GM18870 (cell line): Measurements from ENCODE around the gene MTG1.
"Not testable (repeated sequence)": the region's sequence is repeated elsewhere in the genome, so short reads cannot be mapped to it uniquely, and the experiment has no call there.

Source experiments
- ATAC-seq: cut with Tn5 transposase; IDR thresholded peaks from one replicate; pipeline ENCODE4 v1.9.1; 2021; ENCODE audit warnings: moderate library complexity; ENCODE audit not compliant: unreplicated experiment

MTG1 gene

DNA sequence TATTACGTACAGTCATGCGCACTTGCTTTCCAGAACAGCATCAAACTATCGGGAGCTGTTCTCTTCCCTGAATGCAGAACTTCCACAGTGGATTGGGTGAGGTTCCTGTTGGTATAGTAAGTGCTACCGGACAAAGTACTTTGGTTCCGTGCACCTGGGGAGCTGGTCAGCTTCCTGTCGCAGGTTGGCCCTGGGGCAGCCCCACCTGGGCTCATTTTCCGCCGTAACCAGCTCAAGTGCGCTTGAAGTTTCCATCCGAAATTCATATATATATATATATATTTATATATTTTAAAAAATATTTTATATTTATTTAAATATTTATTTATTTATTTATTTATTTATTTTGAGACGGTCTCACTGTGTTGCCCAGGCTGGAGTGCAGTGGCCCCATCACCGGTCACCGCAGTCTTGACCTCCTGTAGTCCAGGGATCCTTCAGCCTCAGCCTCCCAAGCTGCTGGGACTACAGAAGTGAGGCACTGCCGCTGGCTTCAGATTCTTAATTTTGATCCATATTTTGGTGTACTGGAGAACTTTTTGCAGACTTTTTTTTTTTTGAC lies 66.3 kb downstream of the MTG1 start:
- ATAC-seq, result no peak

DNA sequence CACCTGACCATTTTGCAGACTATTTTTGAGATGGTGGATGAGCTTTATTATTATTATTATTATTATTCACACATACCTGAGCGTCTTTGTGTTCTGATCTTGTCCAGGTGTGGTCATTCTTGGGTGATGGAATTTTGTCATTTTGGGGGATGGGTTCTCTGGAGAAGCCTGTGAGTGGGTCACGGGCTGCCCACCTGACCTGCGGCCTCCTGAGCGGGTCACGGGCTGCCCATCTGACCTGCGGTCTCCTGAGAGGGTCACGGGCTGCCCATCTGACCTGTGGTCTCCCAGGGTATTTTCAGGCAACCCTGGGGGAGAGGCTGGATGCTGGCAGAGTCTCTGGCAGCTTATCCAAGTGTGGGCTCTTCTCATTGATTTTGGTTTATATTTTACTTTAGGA lies 67.1 kb downstream of the MTG1 start:
- ATAC-seq, result no peak

DNA sequence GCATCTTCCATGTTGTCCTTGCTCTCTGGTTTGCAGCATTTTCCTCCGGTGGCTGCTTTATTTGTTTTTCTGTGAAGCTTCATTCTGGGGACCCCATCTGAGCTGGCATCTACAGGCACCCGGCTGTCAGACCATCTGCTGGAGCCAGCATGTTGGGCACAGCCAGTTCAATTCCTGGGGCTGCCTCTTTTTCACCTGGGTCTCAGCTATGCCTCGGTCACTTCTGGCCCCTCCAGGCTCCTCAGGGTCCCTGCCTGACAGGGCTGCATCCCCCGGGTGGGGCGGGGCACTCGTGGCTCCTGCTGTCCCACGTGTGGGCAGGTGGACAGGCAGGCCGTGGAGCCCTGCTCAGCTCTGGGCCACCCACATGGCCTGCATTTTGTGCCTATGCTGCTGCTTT lies 67.9 kb downstream of the MTG1 start:
- ATAC-seq, result no peak

DNA sequence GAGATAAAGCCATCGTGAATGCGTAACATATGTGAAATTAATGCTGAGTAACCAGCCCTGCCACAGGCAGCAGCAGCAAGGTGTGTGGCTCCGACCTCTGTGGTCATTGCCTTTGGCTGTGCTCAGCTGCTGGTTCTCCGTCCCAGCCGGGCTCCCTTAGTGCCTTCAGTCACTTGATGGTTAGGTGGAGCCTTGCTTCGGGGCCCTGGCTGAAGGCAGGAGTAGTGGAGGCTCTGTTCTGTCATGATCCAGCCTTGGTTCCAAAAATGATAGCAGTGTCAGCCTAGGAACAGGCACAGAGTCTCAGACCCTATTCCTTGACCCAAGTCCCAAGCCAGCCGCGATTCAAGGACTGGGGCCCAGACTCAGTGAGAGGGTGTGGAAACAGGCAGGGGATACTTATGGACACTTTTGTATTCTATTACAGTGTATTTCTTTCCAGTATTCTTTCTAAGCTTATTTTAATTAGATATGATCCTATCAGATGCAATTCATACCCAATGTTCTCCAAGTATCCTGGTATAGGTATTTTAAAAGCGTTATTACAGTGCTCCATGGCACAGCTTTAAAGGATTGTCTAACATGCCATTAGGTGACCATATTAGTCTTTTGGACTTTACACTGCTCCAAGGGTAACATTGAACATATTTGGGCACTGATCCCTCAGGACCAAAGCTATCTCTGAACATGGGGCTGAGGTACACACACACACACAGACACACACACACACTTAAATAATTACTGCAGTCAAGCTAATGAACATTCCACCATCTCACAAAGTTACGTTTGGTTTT lies 68.8 kb downstream of the MTG1 start:
- ATAC-seq, result no peak

DNA sequence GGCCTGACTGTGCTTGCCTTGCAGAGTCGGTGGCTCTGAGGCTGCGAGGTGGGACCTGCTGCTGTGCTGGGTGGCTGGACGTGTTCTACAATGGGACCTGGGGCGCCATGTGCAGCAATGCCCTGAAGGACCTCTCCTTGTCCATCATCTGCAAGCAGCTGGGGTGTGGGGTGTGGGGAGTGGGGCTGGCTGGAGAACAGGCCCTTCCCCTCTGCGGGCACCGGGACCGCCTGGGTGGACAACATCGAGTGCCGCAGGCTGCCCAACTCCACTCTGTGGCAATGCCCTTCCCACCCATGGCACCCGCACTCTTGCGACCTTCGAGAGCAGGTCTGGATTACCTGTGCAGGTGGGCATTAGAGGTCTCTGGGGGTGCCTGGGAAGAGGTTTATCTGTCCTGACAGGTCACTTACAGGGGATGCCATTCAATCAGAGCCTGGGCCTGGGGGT lies 70.7 kb downstream of the MTG1 start:
- no peak for ATAC-seq

DNA sequence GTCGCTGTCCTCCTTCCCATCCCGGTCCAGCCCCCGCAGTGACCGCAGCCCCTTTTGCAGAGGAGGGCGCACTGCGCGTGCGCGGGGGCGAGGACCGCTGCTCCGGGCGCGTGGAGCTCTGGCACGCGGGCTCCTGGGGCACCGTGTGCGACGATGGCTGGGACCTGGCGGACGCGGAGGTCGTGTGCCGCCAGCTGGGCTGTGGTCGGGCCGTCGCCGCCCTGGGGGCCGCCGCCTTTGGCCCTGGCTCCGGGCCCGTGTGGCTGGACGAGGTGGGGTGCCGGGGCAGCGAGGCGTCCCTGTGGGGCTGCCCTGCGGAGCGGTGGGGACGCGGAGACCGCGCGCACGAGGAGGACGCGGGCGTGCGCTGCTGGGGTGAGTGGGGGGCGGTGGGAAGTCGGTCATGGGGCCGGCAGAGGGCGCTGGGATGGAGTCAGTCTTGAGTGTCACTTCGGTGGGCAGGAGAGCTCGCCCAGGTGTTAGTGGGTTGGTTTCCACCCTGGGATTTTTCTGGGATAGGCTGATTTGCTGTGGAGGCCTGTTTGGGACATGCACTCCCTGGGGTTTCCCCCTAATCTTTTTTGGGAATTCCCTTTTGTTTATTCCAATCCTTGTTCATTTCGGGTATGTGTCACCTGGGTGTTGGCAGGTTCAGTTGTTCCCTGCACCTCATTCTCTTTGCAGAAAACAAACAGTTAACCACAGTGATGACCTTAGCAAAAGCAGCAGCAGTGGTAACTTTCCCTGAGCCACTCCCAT lies 71.4 kb downstream of the MTG1 start:
- ATAC-seq, result no peak

DNA sequence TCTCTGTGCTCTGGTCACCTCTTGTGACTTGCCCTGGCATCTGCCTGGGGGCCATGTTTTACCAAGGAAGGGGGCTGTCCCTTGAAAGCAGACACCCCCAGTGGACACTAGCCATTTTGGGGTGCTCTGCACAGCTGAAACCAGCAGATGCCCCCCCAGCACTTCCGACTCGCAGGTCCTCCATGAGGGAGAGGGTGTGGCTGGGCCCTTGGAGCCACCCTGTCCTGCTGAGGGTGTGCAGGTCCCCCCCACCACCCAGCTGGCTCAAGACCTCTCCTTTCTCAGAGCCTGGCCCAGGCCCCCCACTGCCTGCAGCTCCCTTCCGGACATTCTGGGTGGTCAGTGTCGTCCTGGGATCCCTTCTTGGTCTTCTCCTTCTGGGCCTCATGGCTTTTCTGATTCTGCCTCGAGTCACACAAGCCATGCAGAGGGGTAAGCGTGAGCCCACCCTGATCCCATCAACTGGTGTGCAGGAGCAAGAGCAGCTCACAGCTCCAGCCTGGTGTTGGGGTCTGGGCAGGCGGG lies 72.1 kb downstream of the MTG1 start:
- no peak for ATAC-seq

DNA sequence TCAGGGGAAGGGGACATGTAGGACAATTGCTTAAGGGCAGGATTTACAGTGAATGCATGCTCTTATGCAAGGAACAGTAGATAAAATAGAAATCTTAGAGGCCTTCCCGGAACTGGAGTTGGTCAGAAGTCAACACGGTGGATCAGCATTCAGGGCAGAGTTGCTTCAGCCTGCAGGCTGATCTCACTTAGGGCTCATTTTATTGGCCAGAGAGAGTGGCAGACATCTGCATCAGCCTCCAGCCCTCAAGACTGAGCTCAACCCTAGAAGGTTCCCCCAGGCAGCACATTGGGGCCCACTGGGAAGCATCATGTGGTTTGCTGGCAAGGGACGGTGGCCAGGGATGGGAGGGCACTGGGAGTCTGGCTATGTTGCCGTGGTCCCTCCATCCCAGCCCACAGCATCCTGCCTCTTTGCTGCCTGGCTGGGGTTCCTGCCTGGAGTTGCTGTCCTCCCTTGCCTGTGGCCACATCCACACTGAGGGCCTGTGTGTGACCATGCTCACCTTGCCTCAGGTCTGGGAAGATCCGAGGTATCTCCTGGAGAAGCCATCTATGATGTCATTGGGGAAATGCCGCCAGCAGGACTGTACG lies 72.8 kb downstream of the MTG1 start:
- no peak for ATAC-seq

DNA sequence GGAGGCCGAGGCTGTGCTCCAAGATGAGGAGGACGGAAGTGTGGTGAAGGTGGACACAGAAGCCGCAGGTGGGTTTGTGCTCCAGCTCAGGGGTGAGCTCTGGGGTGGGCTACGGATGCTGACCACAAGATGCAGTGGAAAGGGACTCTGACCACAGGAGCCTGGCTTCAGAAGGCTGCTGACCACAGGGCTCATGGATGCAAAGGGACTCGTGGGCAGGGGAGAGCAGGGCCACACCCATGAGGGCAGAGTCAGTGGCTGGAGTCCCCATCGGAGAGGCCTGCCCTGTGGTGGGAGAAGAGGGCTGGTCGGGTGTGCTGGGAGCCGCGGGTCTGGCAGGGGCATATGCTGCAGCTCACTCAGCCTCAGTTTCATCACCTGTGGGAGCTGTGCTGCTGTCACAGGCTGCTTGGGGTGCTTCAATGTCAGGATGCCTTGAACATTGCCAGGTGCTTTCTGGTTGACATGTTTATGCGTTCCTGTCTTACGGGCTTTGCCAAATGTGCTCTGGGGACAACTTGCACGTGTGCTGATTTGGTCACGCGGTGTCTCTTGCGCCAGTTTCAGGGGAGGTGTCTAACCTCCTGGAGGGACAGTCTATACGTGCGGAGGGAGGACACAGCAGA lies 73.4 kb downstream of the MTG1 start:
- no peak for ATAC-seq

DNA sequence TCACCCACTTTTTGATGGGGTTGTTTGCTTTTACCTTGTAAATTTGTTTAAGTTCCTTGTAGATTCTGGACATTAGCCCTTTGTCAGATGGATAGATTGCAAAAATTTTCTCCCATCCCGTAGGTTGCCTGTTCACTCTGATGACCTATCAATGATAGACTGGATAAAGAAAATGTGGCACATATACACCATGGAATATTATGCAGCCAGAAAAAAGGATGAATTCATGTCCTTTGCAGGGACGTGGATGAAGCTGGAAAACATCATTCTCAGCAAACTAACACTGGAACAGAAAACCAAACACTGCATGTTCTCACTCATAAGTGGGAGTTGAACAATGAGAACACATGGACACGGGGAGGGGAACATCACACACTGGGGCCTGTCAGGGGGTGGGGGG lies 75.2 kb downstream of the MTG1 start:
- ATAC-seq, result not testable (repeated sequence)

DNA sequence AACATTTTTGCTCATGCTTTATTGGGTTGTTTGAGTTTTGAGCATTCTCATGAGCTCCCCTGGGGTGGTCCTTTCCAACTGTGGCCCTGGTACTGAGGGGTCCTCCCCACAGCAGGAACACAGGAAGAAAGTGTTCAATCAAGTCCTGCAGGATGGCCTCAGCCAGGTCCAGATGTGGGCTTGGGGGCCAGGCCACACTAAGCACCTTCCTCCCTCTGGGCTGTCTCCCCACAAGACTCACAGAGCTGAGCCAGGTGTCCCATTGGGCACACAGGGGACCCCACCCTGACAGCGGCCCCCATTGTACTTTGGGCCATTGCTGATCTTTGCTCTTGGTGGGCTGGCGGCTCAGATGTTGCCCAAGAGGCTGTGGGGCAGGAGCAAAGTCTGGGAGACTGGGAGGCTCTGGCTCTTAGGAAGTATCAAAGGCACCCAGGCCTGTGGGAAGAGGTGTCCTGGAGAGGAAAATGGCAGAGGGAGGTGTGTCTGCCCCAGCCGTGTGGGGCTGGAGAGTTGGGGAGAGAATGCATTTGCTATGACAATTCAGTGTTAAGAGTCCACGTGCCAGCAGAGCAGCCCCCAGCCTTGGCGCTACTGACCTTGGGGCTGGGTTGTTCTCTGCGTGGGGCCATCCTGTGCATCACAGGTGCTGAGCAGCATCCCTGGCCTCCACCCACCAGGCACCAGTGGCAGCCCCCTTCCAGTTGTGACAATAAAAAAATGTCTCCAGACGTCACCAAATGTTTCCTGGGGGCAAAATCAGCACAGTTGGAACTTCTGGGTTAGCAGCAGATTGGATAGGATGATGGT lies 77.5 kb downstream of the MTG1 start:
- no peak for ATAC-seq
